Stimulated activated CD8-positive, alpha-beta memory T cell treated with anti-CD3 and anti-CD28 coated beads, Interleukin-15, amount 100 ng/mL, for 1 hour (primary cell): ENCODE data around the gene CD72.
A peak's percentile ranks its signal among the peaks of the same experiment; 100 is the strongest.
"Not testable (repeated sequence)": the region's sequence is repeated elsewhere in the genome, so short reads cannot be mapped to it uniquely, and the experiment has no call there.

Source experiments
- DNase-seq: peaks from one replicate; pipeline ENCODE4 v3.0.0-alpha.2; 2020; ENCODE audit warnings: low read depth

The CD72 gene

GRCh38 chr9:35616681-35617459, 1.3 kb downstream of the CD72 start:
- peak; percentile 39 for DNase-seq

GRCh38 chr9:35615981-35616680, 2.1 kb downstream of the CD72 start:
- DNase-seq: no peak

GRCh38 chr9:35612843-35613242, 5.4 kb downstream of the CD72 start:
- no peak for DNase-seq

GRCh38 chr9:35612066-35612465, 6.1 kb downstream of the CD72 start:
- DNase-seq: not testable (repeated sequence)

DNA sequence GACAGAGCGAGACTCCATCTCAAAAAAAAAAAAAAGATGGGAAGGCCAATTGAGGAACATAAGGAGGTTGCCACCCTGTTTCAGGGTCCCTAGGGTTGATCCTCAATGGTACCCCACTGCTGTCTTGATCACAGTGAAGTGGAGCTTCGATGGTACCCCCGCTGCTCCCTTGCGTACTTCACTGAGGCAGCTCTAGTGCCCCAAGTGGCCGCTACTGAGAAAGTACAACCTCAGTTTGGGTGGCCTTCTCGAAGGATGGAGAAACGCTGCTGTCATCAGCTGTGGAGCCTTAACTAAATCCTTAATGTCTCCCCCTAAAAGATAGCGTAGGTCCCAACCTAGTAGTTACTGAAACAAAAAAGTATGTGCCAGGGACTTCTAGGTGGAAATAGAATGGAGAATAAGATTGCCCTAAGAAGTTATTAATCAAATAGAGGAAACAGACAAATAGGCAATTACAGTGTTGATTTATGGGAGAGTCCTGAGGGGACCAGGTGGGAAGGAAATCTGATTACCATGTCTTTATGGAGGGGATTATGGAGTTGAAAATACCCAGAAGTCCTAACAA, 6.9 kb downstream of the CD72 start:
- peak; percentile 27 for DNase-seq

- no peak for DNase-seq
Observed at GRCh38 chr9:35609820-35610163, 8.4 kb downstream of the CD72 start.

DNA sequence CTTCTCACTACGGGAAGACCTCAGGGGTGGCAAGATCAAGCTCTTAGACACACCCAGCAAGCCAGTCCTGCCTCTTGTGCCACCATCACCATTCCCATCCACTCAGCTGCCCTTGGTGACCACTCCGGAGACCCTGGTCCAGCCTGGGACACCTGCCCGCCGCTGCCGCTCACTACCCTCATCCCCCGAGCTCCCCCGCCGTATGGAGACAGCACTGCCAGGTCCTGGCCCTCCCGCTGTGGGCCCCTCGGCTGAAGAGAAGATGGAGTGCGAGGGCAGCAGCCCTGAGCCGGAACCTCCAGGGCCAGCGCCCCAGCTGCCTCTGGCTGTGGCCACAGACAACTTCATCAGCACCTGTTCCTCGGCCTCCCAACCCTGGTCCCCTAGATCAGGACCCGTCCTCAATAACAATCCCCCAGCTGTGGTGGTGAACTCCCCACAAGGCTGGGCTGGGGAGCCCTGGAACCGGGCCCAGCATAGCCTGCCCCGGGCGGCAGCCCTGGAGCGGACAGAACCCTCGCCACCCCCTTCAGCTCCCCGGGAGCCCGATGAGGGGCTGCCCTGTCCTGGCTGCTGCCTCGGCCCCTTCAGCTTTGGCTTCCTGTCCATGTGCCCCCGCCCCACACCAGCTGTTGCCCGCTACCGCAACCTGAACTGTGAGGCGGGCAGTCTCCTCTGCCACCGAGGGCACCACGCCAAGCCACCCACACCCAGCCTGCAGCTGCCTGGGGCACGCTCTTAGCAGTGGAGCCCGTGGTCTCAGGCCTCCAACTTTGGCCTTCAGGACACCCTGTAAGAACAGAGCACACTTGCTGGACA, 9.0 kb downstream of the CD72 start:
- no peak for DNase-seq

DNA sequence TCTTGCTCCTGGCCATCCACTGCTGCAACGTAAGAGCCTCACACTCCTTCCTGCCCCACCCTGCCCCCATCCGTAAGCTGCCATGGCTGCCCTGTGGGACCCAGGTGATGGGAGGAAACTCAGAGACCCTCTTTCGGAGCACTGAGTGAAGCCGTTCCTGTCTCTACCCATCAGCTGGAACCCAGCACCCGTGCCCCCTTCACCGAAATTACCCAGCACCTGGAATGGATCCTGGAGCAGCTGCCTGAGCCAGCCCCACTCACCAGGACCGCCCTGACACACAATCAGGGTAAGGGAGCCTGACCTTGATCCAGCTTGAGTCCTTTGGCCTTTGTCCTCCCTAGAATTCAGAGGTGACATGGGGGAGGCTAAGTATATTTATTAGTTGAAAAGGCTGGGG, 10.0 kb downstream of the CD72 start:
- no peak for DNase-seq

DNA sequence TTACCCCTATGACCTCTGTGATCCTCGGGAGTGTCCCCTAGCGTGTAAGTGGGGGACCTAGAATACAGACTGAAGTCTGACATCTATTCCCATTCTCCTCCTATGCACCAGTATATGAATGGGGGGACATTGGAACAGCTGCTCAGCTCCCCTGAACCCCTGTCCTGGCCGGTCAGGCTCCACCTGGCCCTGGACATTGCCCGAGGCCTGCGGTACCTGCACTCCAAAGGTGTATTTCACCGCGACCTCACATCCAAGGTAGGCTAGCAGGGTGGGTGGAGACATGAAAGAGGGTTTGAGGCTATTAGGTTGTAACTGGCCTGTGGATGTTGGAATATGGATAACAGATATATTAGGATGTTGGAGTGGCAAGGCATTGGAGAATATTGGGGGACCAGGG, 11.5 kb downstream of the CD72 start:
- no peak for DNase-seq

GRCh38 chr9:35606138-35606504, 12.1 kb downstream of the CD72 start:
- no peak for DNase-seq

DNA sequence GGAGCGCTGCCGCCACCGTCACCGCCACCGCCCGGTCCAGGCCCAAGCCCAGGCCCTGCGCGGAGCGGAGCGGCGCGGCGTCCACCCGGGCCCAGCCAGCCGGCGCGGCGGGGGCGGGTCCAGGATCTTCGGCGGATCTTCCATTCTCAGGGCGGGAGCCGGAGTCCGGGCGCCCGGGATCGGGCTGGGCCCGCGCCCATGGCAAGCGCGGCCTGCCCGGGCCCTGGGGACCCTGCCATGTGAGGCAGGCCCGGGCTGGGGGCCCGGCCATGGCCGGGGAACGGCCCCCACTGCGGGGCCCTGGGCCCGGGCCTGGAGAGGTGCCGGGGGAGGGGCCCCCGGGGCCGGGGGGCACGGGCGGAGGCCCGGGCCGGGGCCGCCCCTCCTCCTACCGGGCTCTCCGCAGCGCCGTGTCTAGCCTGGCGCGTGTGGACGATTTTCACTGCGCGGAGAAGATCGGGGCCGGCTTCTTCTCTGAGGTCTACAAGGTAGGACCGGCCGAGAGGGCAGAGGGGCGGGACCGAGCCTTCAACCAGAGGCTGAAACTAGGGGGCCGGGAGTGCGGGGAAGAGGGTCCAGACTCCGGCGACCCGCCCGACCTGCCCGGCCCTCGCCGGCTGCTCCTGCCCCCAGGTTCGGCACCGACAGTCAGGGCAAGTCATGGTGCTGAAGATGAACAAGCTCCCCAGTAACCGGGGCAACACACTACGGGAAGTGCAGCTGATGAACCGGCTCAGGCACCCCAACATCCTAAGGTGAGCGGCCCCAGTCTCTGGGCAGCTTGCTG, 12.7 kb downstream of the CD72 start:
- DNase-seq: no peak

DNA sequence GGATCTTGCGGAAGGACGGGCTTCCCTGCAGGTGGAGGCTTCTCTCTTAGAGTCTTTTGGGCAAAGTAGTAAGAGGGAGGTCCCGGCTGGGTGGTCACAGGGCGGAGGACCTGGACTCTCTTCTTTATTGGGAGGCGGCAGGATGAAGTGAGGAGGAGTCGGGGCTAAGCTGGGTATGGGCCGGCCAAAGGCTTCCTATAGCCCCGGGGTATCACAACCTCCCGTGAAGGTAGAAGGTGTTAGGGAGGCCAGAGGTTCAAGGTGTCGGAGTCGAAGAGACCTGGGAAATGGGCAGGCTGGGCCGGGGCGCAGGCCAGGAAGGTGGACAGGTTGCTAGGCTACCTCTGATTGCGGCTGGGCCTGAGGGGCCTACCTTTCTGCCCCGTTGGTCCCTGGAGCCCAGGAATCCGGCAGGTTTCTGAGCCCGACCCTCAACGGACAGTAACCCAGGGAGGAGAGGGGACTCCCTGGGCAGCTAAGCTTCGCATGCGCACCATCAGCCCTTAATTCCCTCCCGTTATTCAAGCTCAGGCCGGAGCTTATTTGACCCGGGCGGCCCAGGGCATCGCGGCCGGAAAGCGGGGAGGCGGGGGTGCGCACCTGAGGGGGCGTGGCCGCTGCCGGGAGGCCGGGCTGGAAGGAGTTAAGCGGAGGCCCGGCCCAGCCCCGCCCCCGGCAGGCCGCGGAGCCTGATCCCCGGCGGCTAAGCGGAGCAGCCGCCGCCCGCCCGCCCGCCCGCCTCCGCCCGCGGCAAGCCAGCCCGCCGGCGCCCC, 13.4 kb downstream of the CD72 start, which contains the start of gene TESK1:
TSS of gene TESK1 (plus strand) at position 685 of the 773 bp plus-strand sequence. CDS start 358 bp downstream, outside the sequence.
- DNase-seq: peak; percentile 56

GRCh38 chr9:35603986-35604577, 14.1 kb downstream of the CD72 start:
- DNase-seq: peak; percentile 98

DNA sequence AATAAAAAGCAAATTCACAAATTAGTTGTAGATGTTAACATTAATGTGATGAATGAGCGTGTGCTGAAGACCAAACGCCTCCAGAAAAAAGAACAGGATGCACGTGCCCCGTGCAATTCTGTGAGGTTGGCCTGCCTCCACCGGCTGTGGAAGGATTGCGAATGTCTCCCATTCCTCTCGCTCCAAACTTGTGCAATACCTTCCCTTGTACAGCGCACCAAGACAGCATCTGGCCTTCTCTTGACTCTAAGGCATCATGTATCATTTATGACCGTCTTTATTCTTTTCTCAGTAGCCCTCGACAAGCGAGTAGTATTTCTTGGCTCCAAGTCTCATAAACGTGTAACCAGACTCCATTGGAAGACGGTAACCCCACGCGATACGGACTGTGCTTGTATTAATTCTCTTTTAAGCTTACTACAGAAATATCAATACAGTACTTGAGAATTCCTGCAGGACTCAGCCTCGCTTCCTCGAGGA, 14.7 kb downstream of the CD72 start:
- DNase-seq: no peak

GRCh38 chr9:35599763-35600604, 18.2 kb downstream of the CD72 start:
- DNase-seq: no peak

DNA sequence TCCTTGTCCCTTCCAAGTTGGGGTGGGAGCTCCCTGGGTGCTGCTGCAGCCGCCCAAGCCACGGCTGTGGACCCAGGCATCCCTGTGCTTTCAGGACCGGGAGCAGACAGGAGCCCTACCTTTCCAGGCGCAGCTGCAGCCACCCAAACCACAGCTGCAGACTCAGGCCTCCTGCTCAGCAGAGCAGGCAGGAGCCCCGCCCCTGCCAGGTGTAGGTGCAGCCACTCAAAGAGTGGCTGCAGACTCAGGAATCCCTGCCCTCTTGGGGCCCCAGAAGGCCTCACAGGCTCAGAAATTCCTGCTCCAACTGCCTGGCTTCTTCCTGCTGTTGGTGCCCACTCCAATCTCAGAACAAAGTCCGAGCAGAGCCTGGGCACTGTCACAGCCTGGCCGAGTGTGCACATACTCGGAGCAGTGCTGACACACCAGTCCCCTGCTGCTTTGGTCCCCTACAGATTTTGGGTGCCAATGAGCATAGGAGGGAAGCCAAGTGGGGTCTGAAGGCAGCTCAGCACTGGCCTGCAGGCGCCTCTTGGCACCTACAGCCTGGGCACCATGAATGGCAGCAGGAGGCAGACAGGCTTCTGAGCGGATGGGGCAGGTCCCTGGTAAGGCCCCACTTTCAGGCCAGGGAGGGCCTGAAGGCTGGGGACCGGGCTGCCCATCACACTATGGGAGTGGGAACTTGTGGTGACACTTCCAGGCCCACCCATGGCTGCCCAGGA, 19.2 kb downstream of the CD72 start:
- no peak for DNase-seq

DNA sequence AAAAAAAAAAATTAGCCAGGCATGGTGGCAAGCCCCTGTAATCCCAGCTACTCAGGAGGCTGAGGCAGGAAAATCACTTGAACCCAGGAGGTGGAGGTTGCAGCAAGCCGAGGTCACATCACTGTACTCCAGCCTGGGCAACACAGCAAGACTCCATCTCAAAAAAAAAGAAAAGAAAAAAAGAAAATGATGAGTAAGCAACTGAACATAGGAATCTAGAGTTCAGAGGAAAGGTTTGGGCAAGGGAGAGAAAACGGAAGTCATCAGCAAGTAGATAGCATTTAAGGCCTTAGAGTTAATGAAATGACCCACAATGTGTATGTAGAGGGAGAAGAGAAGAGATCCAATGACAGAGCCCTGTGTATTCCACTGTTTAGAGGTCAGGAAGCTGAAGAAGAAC, 21.3 kb downstream of the CD72 start:
- DNase-seq: not testable (repeated sequence)

- DNase-seq: no peak
Observed at GRCh38 chr9:35594471-35594870, 23.7 kb downstream of the CD72 start.

DNA sequence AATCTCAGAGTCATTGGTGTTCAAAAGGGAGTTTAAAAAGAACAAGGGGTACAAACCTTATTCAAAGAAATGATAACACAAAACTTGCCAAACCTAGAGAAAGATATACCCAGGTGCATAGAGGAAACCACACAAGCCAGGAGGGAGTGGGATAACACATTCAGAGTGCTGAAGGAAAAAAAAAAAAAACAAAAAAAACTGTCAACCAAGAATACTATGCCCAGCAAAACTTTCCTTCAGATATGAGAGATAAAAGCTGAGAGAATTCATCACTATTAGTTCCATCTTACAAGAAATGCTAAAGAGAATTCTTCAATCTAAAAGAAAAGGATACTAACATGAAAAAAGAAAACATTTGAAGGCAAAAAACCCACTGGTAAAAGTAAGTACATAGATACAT, 24.6 kb downstream of the CD72 start:
- DNase-seq: no peak
